Esophagus muscularis mucosa (tissue), 4 donors: ENCODE data around the gene EPC2. TPM values are rescaled to one million over a fixed set of nuclear protein-coding genes. Genes with fewer than 3 reads are reported as not detected.

Experiments used
- DNase-seq: peaks from one replicate; pipeline ENCODE4 v3.0.0-alpha.2; 2017; ENCODE audit errors: extremely low spot score
- H3K27ac ChIP-seq, 4 donors: fragments of 200-600 bp; sonication (generic); replicated peaks in 1 of 4; 1 replicate in 3 of 4; 2 replicates in 1 of 4; pipeline ENCODE4 v1.5.1; 2016 to 2019; ENCODE audit warnings: mild to moderate bottlenecking in 1 of 4
- H3K27me3 ChIP-seq, 4 donors: fragments of 200-600 bp; sonication (generic); one replicate each; pipeline versions ENCODE4 v1.5.1 to v1.6.0; 2016 to 2019
- H3K36me3 ChIP-seq, 4 donors: fragments of 200-600 bp; sonication (generic); one replicate each; pipeline ENCODE4 v1.5.1; 2016 to 2019
- H3K4me1 ChIP-seq, 4 donors: fragments of 200-600 bp; sonication (generic); one replicate each; pipeline ENCODE4 v1.5.1; 2016 to 2019
- H3K4me3 ChIP-seq, 4 donors: fragments of 200-600 bp; sonication (generic); 1 replicate in 2 of 4; 2 replicates in 2 of 4; pipeline ENCODE4 v1.5.1; 2016 to 2019; ENCODE audit warnings: mild to moderate bottlenecking in 4 of 4, moderate library complexity in 1 of 4
- H3K9me3 ChIP-seq, 4 donors: fragments of 200-600 bp; sonication (generic); 1 replicate in 3 of 4; 2 replicates in 1 of 4; pipeline ENCODE4 v1.5.1; 2016 to 2019
- CTCF ChIP-seq, 3 experiments: fragments of 200-600 bp in 2 of 3; fragments of 450-650 bp in 1 of 3; sonication (generic) in 2 of 3; IDR thresholded peaks; one replicate each; pipeline ENCODE4 v1.5.1; 2017 to 2019; ENCODE audit warnings: antibody characterized with exemption in 3 of 3, mild to moderate bottlenecking in 2 of 3, moderate library complexity in 1 of 3
- EP300 ChIP-seq: sonication (generic); formaldehyde crosslinking; IDR thresholded peaks from one replicate; pipeline ENCODE4 v1.6.1; 2017; ENCODE audit warnings: antibody characterized with exemption
- POLR2A ChIP-seq: fragments of 450-650 bp; IDR thresholded peaks from one replicate; pipeline ENCODE4 v1.6.1; 2017; ENCODE audit warnings: antibody characterized with exemption, moderate library complexity, mild to moderate bottlenecking, low read depth
- POLR2AphosphoS5 ChIP-seq, 2 donors: sonication (generic); formaldehyde crosslinking; IDR thresholded peaks; one replicate each; pipeline ENCODE4 v1.6.1; 2017; ENCODE audit warnings: antibody characterized with exemption in 2 of 2
- WGBS: methylation state at CpG from one replicate; pipeline ENCODE4 v1.1.5; 2018; 5-methylcytosine and 5-hydroxymethylcytosine counted together
- intact Hi-C: fragments of 100-400 bp; cut with DNase I; formaldehyde crosslinking; loops from one replicate; pipeline ENCODE4 v1.15.1; 2023
- total RNA-seq, 4 donors: library from RNA; depleted of rRNA; stranded (reverse); fragments of >200 nt; gene quantifications; one replicate each; pipeline versions ENCODE4 v1.1.0 to v1.2.1, GENCODE V29; 2016

The EPC2 gene
- 10 to 100 TPM; 25.0 to 34.1 (median 28.1) TPM for total RNA-seq

- H3K4me3 ChIP-seq = peak within 1 kb of the TSS; percentile 87 to 98 (median 96)
- TF ChIP-seq CTCF (IDR thresholded peaks at IDR 0.05) (no peak), EP300 (no peak), POLR2AphosphoS5 (IDR thresholded peaks at IDR 0.05) (peak; percentile 62 to 69), POLR2A (peak; percentile 38)
- no peaks in the 10 kb centered on the region for H3K27me3 ChIP-seq
- no peaks in the 10 kb centered on the region for H3K36me3 ChIP-seq
- H3K4me1 ChIP-seq = peaks cover 18 to 40% (median 33%) of the 10 kb centered on the region in 4 donors
- WGBS = 0% methylated on average over 6 of the region's 94 CpGs
- intact Hi-C loops = no loop called here
- peak; percentile 96 for DNase-seq
- peak within 1 kb of the TSS; percentile 98 to 100 (median 100) for H3K27ac ChIP-seq
- no peaks in the 10 kb centered on the region for H3K9me3 ChIP-seq
Observed at GRCh38 chr2:148643998-148644882, at the start of gene EPC2. EPC2 (plus strand) TSS chr2:148644751; CDS start chr2:148645018, 267 bp downstream.

- Histone ChIP-seq H3K4me1 (no peaks in the 10 kb centered on the region), H3K27ac (no peak overlapping the region), H3K36me3 (no peaks in the 10 kb centered on the region), H3K9me3 (peaks cover 0 to 11% (median 9%) of the 10 kb centered on the region in 4 donors), H3K27me3 (no peaks in the 10 kb centered on the region), H3K4me3 (no peak overlapping the region)
- intact Hi-C loops = no loop called here
- TF ChIP-seq POLR2A (no peak), POLR2AphosphoS5 (IDR thresholded peaks at IDR 0.05) (no peak), EP300 (no peak), CTCF (IDR thresholded peaks at IDR 0.05) (no peak)
- no peak for DNase-seq
- WGBS = 81% methylated on average over 4 of the region's 4 CpGs
Observed at GRCh38 chr2:148596018-148596417, 48.5 kb upstream of the EPC2 start.

- H3K36me3 ChIP-seq = no peaks in the 10 kb centered on the region
- H3K27me3 ChIP-seq = no peaks in the 10 kb centered on the region
- DNase-seq = no peak
- TF ChIP-seq EP300 (no peak), CTCF (IDR thresholded peaks at IDR 0.05) (no peak), POLR2A (no peak), POLR2AphosphoS5 (IDR thresholded peaks at IDR 0.05) (no peak)
- H3K4me3 ChIP-seq = no peak overlapping the region
- H3K9me3 ChIP-seq = peaks cover 0 to 16% (median 11%) of the 10 kb centered on the region in 4 donors
- WGBS = 73% methylated on average over 4 of the region's 4 CpGs
- intact Hi-C loops = no loop called here
- no peaks in the 10 kb centered on the region for H3K4me1 ChIP-seq
- no peak overlapping the region for H3K27ac ChIP-seq
Observed at GRCh38 chr2:148599109-148599991, 45.2 kb upstream of the EPC2 start.

- intact Hi-C loops = no loop called here
- no peaks in the 10 kb centered on the region for H3K27me3 ChIP-seq
- no peaks in the 10 kb centered on the region for H3K36me3 ChIP-seq
- no peaks in the 10 kb centered on the region for H3K4me1 ChIP-seq
- H3K27ac ChIP-seq = no peak overlapping the region
- H3K9me3 ChIP-seq = peaks cover 0 to 16% (median 11%) of the 10 kb centered on the region in 4 donors
- H3K4me3 ChIP-seq = no peak overlapping the region
- TF ChIP-seq POLR2AphosphoS5 (IDR thresholded peaks at IDR 0.05) (no peak), EP300 (no peak), CTCF (IDR thresholded peaks at IDR 0.05) (no peak), POLR2A (no peak)
- no peak for DNase-seq
- WGBS = 83% methylated on average over 10 of the region's 10 CpGs
Observed at GRCh38 chr2:148602885-148603561, 41.5 kb upstream of the EPC2 start.
